Thyroid gland (tissue), 4 donors: Measurements from ENCODE around the gene SNRPA. TPM values are rescaled to one million over a fixed set of nuclear protein-coding genes. Genes with fewer than 3 reads are reported as not detected.

Source experiments
- DNase-seq, 2 donors: peaks; one replicate each; pipeline ENCODE4 v3.0.0-alpha.2; 2019
- H3K27ac ChIP-seq, 3 donors: fragments of 200-600 bp; sonication (generic); 1 replicate in 2 of 3; 2 replicates in 1 of 3; pipeline ENCODE4 v1.5.1; 2016 to 2019; ENCODE audit warnings: mild to moderate bottlenecking in 1 of 3, moderate library complexity in 1 of 3
- H3K27me3 ChIP-seq: fragments of 200-600 bp; sonication (generic); one replicate; pipeline ENCODE4 v1.5.1; 2019
- H3K36me3 ChIP-seq, 2 donors: fragments of 200-600 bp; sonication (generic); one replicate each; pipeline ENCODE4 v1.5.1; 2016 to 2019
- H3K4me1 ChIP-seq, 2 donors: fragments of 200-600 bp; sonication (generic); one replicate each; pipeline ENCODE4 v1.5.1; 2017 to 2019
- H3K4me3 ChIP-seq, 3 donors: fragments of 200-600 bp; sonication (generic); replicated peaks in 1 of 3; 1 replicate in 2 of 3; 2 replicates in 1 of 3; pipeline ENCODE4 v1.5.1; 2016; ENCODE audit warnings: mild to moderate bottlenecking in 1 of 3
- H3K9me3 ChIP-seq: fragments of 200-600 bp; sonication (generic); one replicate; pipeline ENCODE4 v1.5.1; 2017
- CTCF ChIP-seq, 6 experiments: fragments of 200-600 bp in 3 of 6; fragments of 450-650 bp in 3 of 6; sonication (generic) in 3 of 6; IDR thresholded peaks; one replicate each; pipeline ENCODE4 v1.5.1; 2016 to 2019; ENCODE audit warnings: antibody characterized with exemption in 6 of 6, mild to moderate bottlenecking in 2 of 6, inconsistent platforms in 1 of 6, moderate library complexity in 1 of 6
- POLR2A ChIP-seq, 2 donors: fragments of 450-650 bp; IDR thresholded peaks; one replicate each; pipeline ENCODE4 v1.6.1; 2017; ENCODE audit warnings: antibody characterized with exemption in 2 of 2, mild to moderate bottlenecking in 2 of 2, moderate library complexity in 1 of 2
- WGBS, 2 donors: methylation state at CpG; one replicate each; pipeline ENCODE4 v1.1.5; 2017; 5-methylcytosine and 5-hydroxymethylcytosine counted together
- intact Hi-C: fragments of 100-400 bp; cut with DNase I; formaldehyde crosslinking; loops from one replicate; pipeline ENCODE4 v1.15.1; 2023
- total RNA-seq, 4 donors: library from RNA; depleted of rRNA; stranded (reverse); fragments of >200 nt; gene quantifications; one replicate each; pipeline ENCODE4 v1.2.3, GENCODE V29; 2016

SNRPA gene
- total RNA-seq, 4 donors from 2014 or later = 38.2 to 80.5 (median 55.1) TPM

- 89 to 94% methylated on average over 18 of the region's 18 CpGs for WGBS, 2 donors
- no peak for DNase-seq
- intact Hi-C loops = no loop called here
Observed at GRCh38 chr19:40704491-40705361, 46.3 kb upstream of the SNRPA start.

DNA sequence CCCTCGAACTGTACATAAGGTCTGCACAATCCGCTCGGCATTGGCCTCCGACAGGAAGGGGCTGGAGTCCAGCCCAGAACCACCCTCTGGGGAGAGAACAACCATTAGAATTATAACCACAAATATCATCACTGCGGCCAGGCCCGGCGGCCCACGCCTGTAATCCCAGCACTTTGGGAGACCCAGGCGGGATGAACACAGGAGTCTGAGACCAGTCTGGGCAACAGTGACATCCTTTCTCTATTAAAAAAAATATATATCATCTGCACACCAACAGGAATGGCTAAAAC, 45.7 kb upstream of the SNRPA start:
- intact Hi-C loops = no loop called here
- TF ChIP-seq POLR2A (IDR thresholded peaks at IDR 0.05) = no peak
- no peak for TF ChIP-seq CTCF (IDR thresholded peaks at IDR 0.05)
- 80 to 90% methylated on average over 5 to 9 of the region's 9 CpGs for WGBS, 2 donors
- Histone ChIP-seq H3K9me3 (no peaks in the 10 kb centered on the region), H3K4me1 (no peaks in the 10 kb centered on the region), H3K27me3 (no peaks in the 10 kb centered on the region), H3K4me3 (no peak overlapping the region), H3K27ac (no peak overlapping the region), H3K36me3 (peaks cover 31 to 55% of the 10 kb centered on the region in 2 donors)
- DNase-seq = peak in 1 of 2 donors; percentile 17

More at GRCh38 chr19:40704491-40705361, 46.3 kb upstream of the SNRPA start:
- Histone ChIP-seq H3K27ac (no peak overlapping the region), H3K36me3 (peaks cover 31 to 54% of the 10 kb centered on the region in 2 donors), H3K4me3 (no peak overlapping the region), H3K9me3 (no peaks in the 10 kb centered on the region), H3K27me3 (no peaks in the 10 kb centered on the region), H3K4me1 (no peaks in the 10 kb centered on the region)
- TF ChIP-seq CTCF (IDR thresholded peaks at IDR 0.05) = no peak
- no peak for TF ChIP-seq POLR2A (IDR thresholded peaks at IDR 0.05)

- H3K27ac ChIP-seq = no peak overlapping the region
Observed at GRCh38 chr19:40705950-40706619, 44.9 kb upstream of the SNRPA start.

GRCh38 chr19:40707615-40708014, 43.4 kb upstream of the SNRPA start:
- Histone ChIP-seq H3K9me3 (no peaks in the 10 kb centered on the region), H3K36me3 (peaks cover 26 to 44% of the 10 kb centered on the region in 2 donors), H3K4me1 (no peaks in the 10 kb centered on the region), H3K4me3 (no peak overlapping the region), H3K27ac (no peak overlapping the region), H3K27me3 (no peaks in the 10 kb centered on the region)
- WGBS, 2 donors = 96 to 98% methylated on average over 7 of the region's 7 CpGs
- TF ChIP-seq CTCF (IDR thresholded peaks at IDR 0.05) = no peak
- no peak for TF ChIP-seq POLR2A (IDR thresholded peaks at IDR 0.05)
- no peak for DNase-seq
- intact Hi-C loops = no loop called here

More at GRCh38 chr19:40705950-40706619, 44.9 kb upstream of the SNRPA start:
- H3K9me3 ChIP-seq = no peaks in the 10 kb centered on the region
- intact Hi-C loops = no loop called here
- H3K27me3 ChIP-seq = no peaks in the 10 kb centered on the region
- H3K4me1 ChIP-seq = no peaks in the 10 kb centered on the region
- peaks cover 31 to 55% of the 10 kb centered on the region in 2 donors for H3K36me3 ChIP-seq
- DNase-seq = no peak
- H3K4me3 ChIP-seq = no peak overlapping the region
- TF ChIP-seq CTCF (IDR thresholded peaks at IDR 0.05) (no peak), POLR2A (IDR thresholded peaks at IDR 0.05) (no peak)
- 86 to 89% methylated on average over 7 of the region's 7 CpGs for WGBS, 2 donors

- intact Hi-C loops = no loop called here
- no peaks in the 10 kb centered on the region for H3K9me3 ChIP-seq
- H3K4me3 ChIP-seq = no peak overlapping the region
- H3K27ac ChIP-seq = no peak overlapping the region
- DNase-seq = no peak
- no peaks in the 10 kb centered on the region for H3K27me3 ChIP-seq
- no peak for TF ChIP-seq CTCF (IDR thresholded peaks at IDR 0.05)
- no peak for TF ChIP-seq POLR2A (IDR thresholded peaks at IDR 0.05)
- H3K36me3 ChIP-seq = peaks cover 9 to 32% of the 10 kb centered on the region in 2 donors
- 91 to 95% methylated on average over 5 of the region's 5 CpGs for WGBS, 2 donors
- H3K4me1 ChIP-seq = peaks cover 7 to 8% of the 10 kb centered on the region in 2 donors
Observed at GRCh38 chr19:40709817-40710216, 41.2 kb upstream of the SNRPA start.
